ENCODE measurements around the gene MCRIP2.
A peak's percentile ranks its signal among the peaks of the same experiment; 100 is the strongest.

The MCRIP2 gene

DNA sequence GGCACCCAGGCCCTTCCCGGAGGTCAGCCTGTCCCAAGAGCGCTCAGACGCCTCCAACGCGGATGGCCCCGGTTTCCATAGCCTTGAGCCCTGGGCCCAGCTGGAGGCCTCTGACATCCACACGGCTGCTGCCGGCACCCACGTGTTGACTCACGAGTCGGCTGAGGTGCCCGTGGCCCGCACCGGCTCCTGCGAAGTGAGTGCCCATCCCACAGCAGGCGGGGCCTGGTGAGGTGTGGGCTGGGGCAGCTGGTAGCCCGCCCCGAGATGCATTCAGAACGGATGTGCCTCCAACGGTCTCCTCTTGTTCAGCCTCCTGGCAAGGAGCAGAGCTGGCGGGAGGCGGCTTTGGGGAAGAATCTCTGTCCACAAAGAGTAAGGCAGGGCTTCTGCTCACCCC is 10.2 kb downstream of the MCRIP2 start:
- TF ChIP-seq POLR2AphosphoS5 (IDR thresholded peaks at IDR 0.05; ENCODE audit: low read depth): peak; percentile 64
- TF ChIP-seq GABPA (IDR thresholded peaks at IDR 0.05; ENCODE audit: low read depth): no peak
- peak; percentile 77 to 94 for DNase-seq (ENCODE audit: low read depth in 1 of 2, low spot score in 1 of 2)
- Histone ChIP-seq H3K4me3 (replicated peaks; ENCODE audit: insufficient read depth, low read length) (peak overlapping the region; percentile 60), H3K27me3 (ENCODE audit: insufficient read depth, poor library complexity, severe bottlenecking) (no peaks in the 10 kb centered on the region), H3K27ac (replicated peaks) (peak overlapping the region; percentile 90)

DNA sequence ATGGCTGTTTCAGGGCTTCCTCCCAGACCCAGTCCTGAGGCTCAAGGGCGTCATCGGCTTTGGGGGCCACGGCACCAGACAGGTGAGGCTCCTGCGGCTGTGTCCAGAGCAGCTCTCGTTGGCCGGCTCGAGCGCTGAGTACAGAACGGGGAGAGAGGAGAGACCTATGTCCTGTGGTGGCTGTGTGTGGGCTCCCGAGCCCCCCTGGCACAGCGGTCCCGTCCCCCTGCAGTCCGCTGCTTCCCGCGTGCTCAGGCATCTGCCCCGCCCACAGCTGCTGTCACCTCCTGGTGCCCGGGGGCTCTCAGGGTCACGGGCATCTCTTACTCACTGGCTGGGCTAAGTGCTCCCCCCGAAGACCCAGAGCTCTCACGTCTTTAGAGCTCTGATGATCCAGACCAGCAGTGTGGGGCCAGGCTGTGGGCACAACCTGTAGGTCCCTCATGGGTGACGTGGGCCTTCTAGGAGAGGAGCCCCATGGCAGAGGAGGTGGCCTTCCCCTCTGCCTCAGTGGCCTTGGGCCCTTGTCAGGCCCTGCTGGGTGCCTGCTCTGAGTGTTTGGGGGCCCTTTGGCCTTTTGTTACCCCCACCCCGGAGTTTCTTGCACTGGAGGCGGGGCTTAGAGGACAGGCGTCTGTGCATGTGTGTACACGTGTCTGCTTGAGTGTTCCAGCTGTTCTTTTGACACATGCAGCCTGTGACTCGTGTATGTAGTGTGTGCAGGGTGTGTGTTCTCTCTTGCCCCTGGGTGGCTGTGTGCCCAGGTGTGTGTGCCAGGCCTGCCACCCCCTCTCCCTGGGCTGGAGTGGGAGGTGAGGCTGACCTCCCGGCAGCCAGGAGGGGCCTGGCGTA is 11.1 kb downstream of the MCRIP2 start:
- Histone ChIP-seq H3K27me3 (ENCODE audit: insufficient read depth, poor library complexity, severe bottlenecking) (no peaks in the 10 kb centered on the region), H3K27ac (replicated peaks) (peak overlapping the region; percentile 66), H3K4me3 (replicated peaks; ENCODE audit: insufficient read depth, low read length) (no peak overlapping the region)
- TF ChIP-seq, protein P1, sequence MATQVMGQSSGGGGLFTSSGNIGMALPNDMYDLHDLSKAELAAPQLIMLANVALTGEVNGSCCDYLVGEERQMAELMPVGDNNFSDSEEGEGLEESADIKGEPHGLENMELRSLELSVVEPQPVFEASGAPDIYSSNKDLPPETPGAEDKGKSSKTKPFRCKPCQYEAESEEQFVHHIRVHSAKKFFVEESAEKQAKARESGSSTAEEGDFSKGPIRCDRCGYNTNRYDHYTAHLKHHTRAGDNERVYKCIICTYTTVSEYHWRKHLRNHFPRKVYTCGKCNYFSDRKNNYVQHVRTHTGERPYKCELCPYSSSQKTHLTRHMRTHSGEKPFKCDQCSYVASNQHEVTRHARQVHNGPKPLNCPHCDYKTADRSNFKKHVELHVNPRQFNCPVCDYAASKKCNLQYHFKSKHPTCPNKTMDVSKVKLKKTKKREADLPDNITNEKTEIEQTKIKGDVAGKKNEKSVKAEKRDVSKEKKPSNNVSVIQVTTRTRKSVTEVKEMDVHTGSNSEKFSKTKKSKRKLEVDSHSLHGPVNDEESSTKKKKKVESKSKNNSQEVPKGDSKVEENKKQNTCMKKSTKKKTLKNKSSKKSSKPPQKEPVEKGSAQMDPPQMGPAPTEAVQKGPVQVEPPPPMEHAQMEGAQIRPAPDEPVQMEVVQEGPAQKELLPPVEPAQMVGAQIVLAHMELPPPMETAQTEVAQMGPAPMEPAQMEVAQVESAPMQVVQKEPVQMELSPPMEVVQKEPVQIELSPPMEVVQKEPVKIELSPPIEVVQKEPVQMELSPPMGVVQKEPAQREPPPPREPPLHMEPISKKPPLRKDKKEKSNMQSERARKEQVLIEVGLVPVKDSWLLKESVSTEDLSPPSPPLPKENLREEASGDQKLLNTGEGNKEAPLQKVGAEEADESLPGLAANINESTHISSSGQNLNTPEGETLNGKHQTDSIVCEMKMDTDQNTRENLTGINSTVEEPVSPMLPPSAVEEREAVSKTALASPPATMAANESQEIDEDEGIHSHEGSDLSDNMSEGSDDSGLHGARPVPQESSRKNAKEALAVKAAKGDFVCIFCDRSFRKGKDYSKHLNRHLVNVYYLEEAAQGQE (IDR thresholded peaks at IDR 0.05; ENCODE audit: insufficient replicate concordance, low read depth): no peak
- TF ChIP-seq, protein P2, sequence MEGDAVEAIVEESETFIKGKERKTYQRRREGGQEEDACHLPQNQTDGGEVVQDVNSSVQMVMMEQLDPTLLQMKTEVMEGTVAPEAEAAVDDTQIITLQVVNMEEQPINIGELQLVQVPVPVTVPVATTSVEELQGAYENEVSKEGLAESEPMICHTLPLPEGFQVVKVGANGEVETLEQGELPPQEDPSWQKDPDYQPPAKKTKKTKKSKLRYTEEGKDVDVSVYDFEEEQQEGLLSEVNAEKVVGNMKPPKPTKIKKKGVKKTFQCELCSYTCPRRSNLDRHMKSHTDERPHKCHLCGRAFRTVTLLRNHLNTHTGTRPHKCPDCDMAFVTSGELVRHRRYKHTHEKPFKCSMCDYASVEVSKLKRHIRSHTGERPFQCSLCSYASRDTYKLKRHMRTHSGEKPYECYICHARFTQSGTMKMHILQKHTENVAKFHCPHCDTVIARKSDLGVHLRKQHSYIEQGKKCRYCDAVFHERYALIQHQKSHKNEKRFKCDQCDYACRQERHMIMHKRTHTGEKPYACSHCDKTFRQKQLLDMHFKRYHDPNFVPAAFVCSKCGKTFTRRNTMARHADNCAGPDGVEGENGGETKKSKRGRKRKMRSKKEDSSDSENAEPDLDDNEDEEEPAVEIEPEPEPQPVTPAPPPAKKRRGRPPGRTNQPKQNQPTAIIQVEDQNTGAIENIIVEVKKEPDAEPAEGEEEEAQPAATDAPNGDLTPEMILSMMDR (IDR thresholded peaks at IDR 0.05; ENCODE audit: insufficient read depth, low read length): no peak
- TF ChIP-seq POLR2AphosphoS5 (IDR thresholded peaks at IDR 0.05; ENCODE audit: low read depth): no peak
- TF ChIP-seq SPI1 (IDR thresholded peaks at IDR 0.05; ENCODE audit: borderline replicate concordance, low read depth): no peak
- no peak for TF ChIP-seq GABPA (IDR thresholded peaks at IDR 0.05; ENCODE audit: low read depth)
- no peak for DNase-seq (ENCODE audit: low read depth in 1 of 2, low spot score in 1 of 2)

DNA sequence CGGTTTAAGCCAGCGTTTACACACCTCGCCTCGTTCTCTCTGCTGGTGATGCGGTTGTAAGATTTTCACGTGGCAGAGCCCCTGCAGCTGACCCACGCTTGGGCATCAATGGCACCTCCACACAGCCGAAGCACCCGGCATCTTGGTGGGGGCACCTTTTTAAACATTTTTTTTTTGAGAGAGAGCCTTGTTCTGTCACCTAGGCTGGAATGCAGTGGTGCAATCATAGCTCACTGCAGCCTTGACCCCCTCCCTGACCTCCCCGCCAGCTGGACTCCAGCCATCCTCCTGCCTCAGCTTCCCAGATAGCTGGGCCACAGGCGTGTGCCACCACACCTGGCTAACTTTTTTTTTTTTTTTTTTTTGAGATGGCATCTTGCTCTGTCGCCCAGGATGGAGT is 12.4 kb downstream of the MCRIP2 start:
- no peak for TF ChIP-seq GABPA (IDR thresholded peaks at IDR 0.05; ENCODE audit: low read depth)
- no peak for TF ChIP-seq POLR2AphosphoS5 (IDR thresholded peaks at IDR 0.05; ENCODE audit: low read depth)
- TF ChIP-seq SPI1 (IDR thresholded peaks at IDR 0.05; ENCODE audit: borderline replicate concordance, low read depth): no peak
- TF ChIP-seq, protein P2 (IDR thresholded peaks at IDR 0.05; ENCODE audit: insufficient read depth, low read length): no peak
- TF ChIP-seq, protein P1 (IDR thresholded peaks at IDR 0.05; ENCODE audit: insufficient replicate concordance, low read depth): no peak
- Histone ChIP-seq H3K27ac (replicated peaks) (no peak overlapping the region), H3K4me3 (replicated peaks; ENCODE audit: insufficient read depth, low read length) (no peak overlapping the region), H3K27me3 (ENCODE audit: insufficient read depth, poor library complexity, severe bottlenecking) (no peaks in the 10 kb centered on the region)
- DNase-seq (ENCODE audit: low read depth in 1 of 2, low spot score in 1 of 2): no peak

DNA sequence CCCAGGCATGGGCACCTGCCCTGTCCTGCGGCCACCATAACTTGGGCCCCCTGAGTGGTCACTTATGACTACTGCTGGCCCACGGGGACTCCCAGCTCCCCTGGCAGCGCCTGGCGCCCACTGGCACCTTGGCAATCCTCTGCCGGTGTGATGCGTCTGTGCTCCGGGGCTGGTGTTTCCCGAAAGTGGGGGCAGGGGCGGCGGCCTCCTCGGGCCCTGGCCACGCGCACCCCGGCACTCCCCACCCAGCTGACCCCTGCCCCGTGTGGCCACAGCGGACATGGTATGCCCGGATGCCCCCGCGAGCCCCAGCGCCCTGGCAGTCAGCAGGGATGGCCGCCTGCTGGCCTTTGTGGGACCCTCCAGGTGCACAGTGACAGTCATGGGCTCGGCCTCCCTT is 15.9 kb downstream of the MCRIP2 start:
- H3K27me3 ChIP-seq (ENCODE audit: insufficient read depth, poor library complexity, severe bottlenecking): no peaks in the 10 kb centered on the region
- no peak overlapping the region for H3K27ac ChIP-seq (replicated peaks)
- TF ChIP-seq POLR2AphosphoS5 (IDR thresholded peaks at IDR 0.05; ENCODE audit: low read depth) (no peak), SPI1 (IDR thresholded peaks at IDR 0.05; ENCODE audit: borderline replicate concordance, low read depth) (no peak), GABPA (IDR thresholded peaks at IDR 0.05; ENCODE audit: low read depth) (no peak)
- TF ChIP-seq, protein P1 (IDR thresholded peaks at IDR 0.05; ENCODE audit: insufficient replicate concordance, low read depth): no peak
- TF ChIP-seq, protein P2 (IDR thresholded peaks at IDR 0.05; ENCODE audit: insufficient read depth, low read length): no peak
- DNase-seq (ENCODE audit: low read depth in 1 of 2, low spot score in 1 of 2): no peak
- H3K4me3 ChIP-seq (replicated peaks; ENCODE audit: insufficient read depth, low read length): no peak overlapping the region

Data from HL-60 (cell line).